Mesodermal cell (in vitro differentiated cells): ENCODE measurements around the gene TMEM240. TPM values are rescaled to one million over a fixed set of nuclear protein-coding genes. Genes with fewer than 3 reads are reported as not detected.

ENCODE experiments used
- H3K27ac ChIP-seq: 2 replicates; pipeline ENCODE4 v1.7.0; 2013; ENCODE audit warnings: mild to moderate bottlenecking, low read depth, low read length, moderate library complexity; ENCODE audit not compliant: severe bottlenecking
- H3K36me3 ChIP-seq: 2 replicates; pipeline ENCODE4 v1.7.1; 2013; ENCODE audit warnings: mild to moderate bottlenecking, low read length, moderate library complexity; ENCODE audit not compliant: control insufficient read depth, insufficient read depth
- H3K4me1 ChIP-seq: one replicate; pipeline ENCODE4 v1.7.1; 2013; ENCODE audit warnings: mild to moderate bottlenecking, low read length; ENCODE audit not compliant: insufficient read depth, control insufficient read depth, poor library complexity, severe bottlenecking
- H3K4me3 ChIP-seq: 2 replicates; pipeline ENCODE4 v1.7.0; 2013; ENCODE audit warnings: low read length, control low read depth, mild to moderate bottlenecking; ENCODE audit not compliant: insufficient read depth, poor library complexity, severe bottlenecking; ENCODE audit errors: extremely low read depth
- H3K9me3 ChIP-seq: 2 replicates; pipeline ENCODE4 v1.7.1; 2013; ENCODE audit warnings: mild to moderate bottlenecking, low read length, moderate library complexity; ENCODE audit not compliant: control insufficient read depth
- WGBS, 2 experiments: methylation state at CpG; one replicate each; pipeline ENCODE4 v1.1.5; 2013; ENCODE audit warnings: missing lambda C conversion rate in 2 of 2; ENCODE audit not compliant: insufficient coverage in 2 of 2; 5-methylcytosine and 5-hydroxymethylcytosine counted together
- polyA plus RNA-seq, 2 experiments: library from polyadenylated mRNA; stranded (reverse); fragments of 50-300 nt; gene quantifications; one replicate each; pipeline ENCODE4 v1.2.3, GENCODE V29; 2013

The TMEM240 gene
- 9.3 TPM for polyA plus RNA-seq (2013, experiment 1 of 2)
- 8.6 TPM for polyA plus RNA-seq (2013, experiment 2 of 2)

DNA sequence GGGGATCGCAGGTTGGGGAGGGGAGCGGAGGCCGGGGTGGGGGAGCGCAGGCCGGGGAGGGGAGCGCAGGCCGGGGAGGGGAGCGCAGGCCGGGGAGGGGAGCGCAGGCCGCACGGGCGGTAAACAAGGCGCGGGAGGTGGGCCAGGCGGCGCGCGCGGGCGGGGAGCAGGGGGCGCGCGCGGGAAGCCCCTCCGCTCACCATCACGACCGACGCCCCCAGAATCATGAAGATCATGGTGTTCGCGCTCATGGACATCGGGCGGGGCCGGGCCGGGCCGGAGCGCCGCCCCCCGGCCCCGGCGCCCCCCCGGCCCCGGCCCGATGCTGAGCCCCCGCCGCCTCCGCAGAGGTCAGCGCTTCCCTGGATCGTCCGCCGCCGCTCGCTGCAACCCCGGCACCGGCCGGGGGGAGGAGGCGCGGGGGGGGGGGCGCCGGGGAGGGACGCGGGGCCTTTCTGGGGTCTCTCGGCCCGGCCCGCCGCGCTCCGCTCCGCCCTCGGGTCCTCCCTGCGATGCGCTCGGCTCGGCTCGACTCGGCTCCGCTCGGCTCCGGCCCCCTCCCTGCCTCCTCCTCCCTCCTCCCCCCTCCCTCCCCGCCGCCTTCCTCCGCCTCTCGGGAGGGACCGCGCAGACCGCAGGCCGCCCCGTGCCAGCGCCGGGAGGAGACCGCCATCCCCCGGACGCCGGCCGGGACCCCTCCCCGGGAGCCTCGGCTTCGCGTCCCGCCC, at the start of gene TMEM240:
Gene TMEM240 (minus strand): TSS at position 535 of the 728 bp plus-strand sequence. CDS start 278 bp downstream, at position 257.
- Histone ChIP-seq H3K36me3 (peaks cover 44% of the 10 kb centered on the region), H3K27ac (no peak within 1 kb of the TSS), H3K9me3 (no peaks in the 10 kb centered on the region), H3K4me1 (peaks cover 9% of the 10 kb centered on the region), H3K4me3 (peak within 1 kb of the TSS; percentile 44)
- WGBS, 2 experiments: 0 to 1% methylated on average over 24 to 51 of the region's 100 CpGs

DNA sequence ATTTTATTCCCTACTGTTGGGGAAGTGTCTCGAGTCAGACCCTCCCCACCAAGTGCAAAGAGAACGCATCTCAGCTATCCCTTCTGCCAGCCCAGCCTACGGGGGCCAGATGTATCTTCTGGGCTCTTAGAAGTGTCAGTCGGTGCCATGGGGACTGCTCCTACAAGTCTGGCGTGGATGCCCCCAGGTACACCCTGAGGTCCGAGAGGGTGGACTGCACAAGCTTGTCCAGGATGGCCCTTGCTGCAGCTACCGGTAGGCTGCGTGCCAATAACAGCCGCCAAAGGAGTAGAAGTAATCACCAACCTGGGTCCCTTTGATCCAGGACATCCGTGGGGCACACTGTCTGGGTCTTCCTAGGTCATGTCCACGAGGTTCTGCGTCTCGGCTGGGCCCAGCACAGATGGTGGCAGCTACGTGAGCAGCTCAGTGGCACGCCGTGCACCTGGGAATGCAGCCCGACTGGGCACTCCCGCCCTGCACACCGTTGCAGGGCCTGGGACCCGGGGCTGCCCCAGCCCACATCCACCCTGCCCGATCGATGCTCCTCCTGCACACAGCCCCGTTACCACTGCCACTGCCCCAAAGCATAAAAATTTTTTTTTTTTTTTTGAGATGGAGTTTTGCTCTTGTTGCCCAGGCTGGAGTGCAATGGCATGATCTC, 43.1 kb upstream of the TMEM240 start:
- WGBS, 2 experiments: 83 to 89% methylated on average over 20 to 22 of the region's 23 CpGs
- Histone ChIP-seq H3K36me3 (no peaks in the 10 kb centered on the region), H3K9me3 (no peaks in the 10 kb centered on the region), H3K4me3 (no peak overlapping the region), H3K4me1 (no peaks in the 10 kb centered on the region), H3K27ac (no peak overlapping the region)

DNA sequence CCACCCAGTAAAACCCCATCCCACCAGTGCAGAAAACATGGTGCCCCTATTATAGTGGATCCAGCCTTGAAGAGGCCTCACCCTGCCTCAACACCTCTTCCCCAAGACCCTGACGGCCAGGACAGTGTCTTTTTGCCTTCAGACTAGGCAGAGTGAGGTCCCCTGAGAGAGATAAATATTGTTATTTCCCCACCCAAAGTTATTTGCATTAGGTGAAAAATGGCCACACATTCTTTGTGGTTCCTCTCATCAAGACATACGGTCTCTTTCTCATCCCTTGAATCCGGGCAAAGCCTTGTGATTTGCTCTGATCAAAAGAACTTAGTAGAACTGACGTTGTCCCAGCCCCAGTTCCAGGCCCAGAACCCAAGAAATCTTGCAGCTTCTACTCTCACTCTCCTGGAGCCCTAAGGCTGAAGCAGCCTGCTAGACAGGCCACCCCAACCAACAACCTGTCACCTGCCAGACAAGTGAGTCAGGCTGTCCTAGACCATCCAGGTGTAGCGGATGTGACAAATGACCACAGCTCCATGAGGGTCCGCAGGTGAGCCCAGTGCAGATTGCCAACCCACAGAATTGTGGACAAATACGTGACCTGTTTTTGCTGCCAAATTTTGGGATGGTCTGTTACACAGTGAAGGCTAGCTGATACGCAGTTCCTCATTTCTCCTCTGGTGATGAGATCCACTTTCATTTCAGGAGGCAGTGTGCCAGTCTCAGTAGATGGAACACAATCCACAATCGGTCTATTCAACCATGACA, 42.3 kb upstream of the TMEM240 start:
- Histone ChIP-seq H3K36me3 (no peaks in the 10 kb centered on the region), H3K27ac (no peak overlapping the region), H3K4me1 (no peaks in the 10 kb centered on the region), H3K9me3 (no peaks in the 10 kb centered on the region), H3K4me3 (no peak overlapping the region)
- 81 to 82% methylated on average over 7 to 8 of the region's 9 CpGs for WGBS, 2 experiments

GRCh38 chr1:1578371-1578940, 38.0 kb upstream of the TMEM240 start:
- no peaks in the 10 kb centered on the region for H3K9me3 ChIP-seq
- H3K27ac ChIP-seq: no peak overlapping the region
- no peak overlapping the region for H3K4me3 ChIP-seq
- peaks cover 3% of the 10 kb centered on the region for H3K4me1 ChIP-seq
- H3K36me3 ChIP-seq: no peaks in the 10 kb centered on the region
- 83 to 88% methylated on average over 12 of the region's 13 CpGs for WGBS, 2 experiments

- no peak overlapping the region for H3K4me3 ChIP-seq
- H3K4me1 ChIP-seq: peaks cover 4% of the 10 kb centered on the region
- H3K9me3 ChIP-seq: no peaks in the 10 kb centered on the region
- H3K36me3 ChIP-seq: peaks cover 8% of the 10 kb centered on the region
- WGBS, 2 experiments: 72 to 84% methylated on average over 7 to 10 of the region's 10 CpGs
- H3K27ac ChIP-seq: no peak overlapping the region
These were observed 37.1 kb upstream of the TMEM240 start for GRCh38 chr1:1577367-1578011.

- 1% methylated on average over 74 to 83 of the region's 87 CpGs for WGBS, 2 experiments
- peak within 1 kb of the TSS; percentile 97 for H3K27ac ChIP-seq
- H3K4me3 ChIP-seq: peak within 1 kb of the TSS; percentile 94
- no peaks in the 10 kb centered on the region for H3K9me3 ChIP-seq
- H3K36me3 ChIP-seq: peaks cover 29% of the 10 kb centered on the region
- peaks cover 4% of the 10 kb centered on the region for H3K4me1 ChIP-seq
These were observed 34.5 kb upstream of the TMEM240 start, which contains the start of gene SSU72 for GRCh38 chr1:1574721-1575537. Gene SSU72 (minus strand): TSS chr1:1574863. CDS start chr1:1574557, 306 bp downstream.

DNA sequence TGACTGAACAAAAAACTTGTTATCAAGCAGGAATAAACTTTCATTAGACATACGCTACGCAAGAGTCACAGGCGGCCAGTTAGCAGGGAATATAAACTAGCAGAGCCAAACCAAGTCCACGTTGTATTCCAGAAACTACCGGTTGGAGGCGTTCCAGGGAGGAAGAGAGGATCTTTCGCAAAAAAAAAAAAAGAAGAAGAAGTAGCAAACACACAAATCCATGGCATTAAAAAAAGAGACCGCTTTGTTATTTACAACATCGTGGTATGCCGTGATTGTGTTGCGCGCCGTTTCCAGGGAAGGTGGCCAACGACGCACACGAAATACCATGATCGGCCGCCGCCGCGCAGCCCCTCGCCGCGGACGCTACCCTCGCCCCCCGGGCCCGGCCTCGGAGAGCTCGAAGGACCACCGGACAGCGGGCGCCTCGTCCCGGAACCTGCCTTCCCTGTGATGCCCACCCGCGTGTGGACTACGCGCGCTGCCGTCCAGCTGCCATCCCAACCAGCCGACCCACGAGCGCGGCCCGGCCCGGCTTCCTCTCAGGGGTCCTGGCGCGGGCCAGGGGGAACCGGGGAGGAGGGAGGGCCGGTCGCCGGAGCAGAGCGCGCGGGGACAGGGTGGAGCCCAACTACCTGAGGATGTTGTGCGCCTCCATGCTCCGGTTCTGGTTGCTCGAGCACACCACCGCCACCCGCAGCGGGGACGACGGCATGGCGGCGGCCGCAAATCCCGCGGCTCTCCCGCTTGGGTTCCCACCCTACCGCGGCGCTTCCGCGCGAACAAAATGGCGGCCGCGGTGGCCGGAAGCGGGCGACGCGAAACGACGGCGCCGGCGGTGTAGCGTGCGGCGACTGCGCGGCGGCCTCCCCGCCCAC, 33.7 kb upstream of the TMEM240 start:
- Histone ChIP-seq H3K27ac (peak overlapping the region; percentile 97), H3K9me3 (no peaks in the 10 kb centered on the region), H3K4me1 (peaks cover 4% of the 10 kb centered on the region), H3K4me3 (peak overlapping the region; percentile 94), H3K36me3 (peaks cover 37% of the 10 kb centered on the region)
- 0% methylated on average over 71 to 79 of the region's 96 CpGs for WGBS, 2 experiments

- Histone ChIP-seq H3K9me3 (no peaks in the 10 kb centered on the region), H3K4me1 (peaks cover 4% of the 10 kb centered on the region), H3K27ac (no peak overlapping the region), H3K36me3 (peaks cover 74% of the 10 kb centered on the region), H3K4me3 (no peak overlapping the region)
- WGBS, 2 experiments: 100% methylated on average over 1 to 5 of the region's 7 CpGs
These were observed 28.9 kb upstream of the TMEM240 start for GRCh38 chr1:1569341-1569740.

- Histone ChIP-seq H3K27ac (no peak overlapping the region), H3K4me1 (no peaks in the 10 kb centered on the region), H3K36me3 (peaks cover 84% of the 10 kb centered on the region), H3K9me3 (no peaks in the 10 kb centered on the region), H3K4me3 (no peak overlapping the region)
- 81 to 87% methylated on average over 7 to 8 of the region's 10 CpGs for WGBS, 2 experiments
These were observed 27.5 kb upstream of the TMEM240 start for GRCh38 chr1:1567891-1568291.
